Gastrocnemius medialis (tissue), 4 donors: ENCODE data around the gene UBQLN4. TPM values are rescaled to one million over a fixed set of nuclear protein-coding genes. Genes with fewer than 3 reads are reported as not detected.

Source experiments
- ATAC-seq, 2 donors: fragments of 150-250 bp; one replicate each; pipeline ENCODE4 v1.9.1; 2016
- DNase-seq, 2 donors: peaks; one replicate each; pipeline ENCODE4 v3.0.0-alpha.2; 2019
- H3K27ac ChIP-seq, 4 donors: fragments of 200-600 bp; sonication (generic); 1 replicate in 1 of 4; 2 replicates in 3 of 4; pipeline ENCODE4 v1.5.1; 2016 to 2018; ENCODE audit warnings: mild to moderate bottlenecking in 2 of 4, moderate library complexity in 1 of 4
- H3K27me3 ChIP-seq, 3 donors: fragments of 200-600 bp; sonication (generic) in 2 of 3; 1 replicate in 1 of 3; 2 replicates in 2 of 3; pipeline versions ENCODE4 v1.5.1 to v1.6.0; 2016 to 2019; ENCODE audit warnings: mild to moderate bottlenecking in 1 of 3, moderate library complexity in 1 of 3
- H3K36me3 ChIP-seq, 2 donors: fragments of 200-600 bp; sonication (generic) in 1 of 2; one replicate each; pipeline ENCODE4 v1.5.1; 2017 to 2018
- H3K4me1 ChIP-seq, 2 donors: fragments of 200-600 bp; sonication (generic) in 1 of 2; one replicate each; pipeline ENCODE4 v1.5.1; 2016 to 2017; ENCODE audit warnings: mild to moderate bottlenecking in 2 of 2
- H3K4me3 ChIP-seq, 4 donors: fragments of 200-600 bp; sonication (generic) in 3 of 4; 1 replicate in 1 of 4; 2 replicates in 3 of 4; pipeline ENCODE4 v1.5.1; 2016 to 2019; ENCODE audit warnings: mild to moderate bottlenecking in 2 of 4
- H3K9me3 ChIP-seq, 3 donors: fragments of 200-600 bp; sonication (generic) in 2 of 3; 1 replicate in 1 of 3; 2 replicates in 2 of 3; pipeline ENCODE4 v1.5.1; 2016 to 2019
- CTCF ChIP-seq, 5 experiments: fragments of 450-650 bp in 3 of 5; fragments of 200-600 bp in 2 of 5; sonication (generic) in 2 of 5; IDR thresholded peaks in 4 of 5; conservative IDR thresholded peaks in 1 of 5; 1 replicate in 4 of 5; 2 replicates in 1 of 5; pipeline ENCODE4 v1.5.1; 2016 to 2019; ENCODE audit warnings: antibody characterized with exemption in 5 of 5, mild to moderate bottlenecking in 3 of 5, moderate library complexity in 3 of 5
- POLR2A ChIP-seq, 2 donors: fragments of 450-650 bp; IDR thresholded peaks; one replicate each; pipeline ENCODE4 v1.6.1; 2017; ENCODE audit warnings: antibody characterized with exemption in 2 of 2, mild to moderate bottlenecking in 2 of 2, moderate library complexity in 2 of 2
- in situ Hi-C, 4 donors: fragments of 200-750 bp; cut with MboI; loops; one replicate each; pipeline versions ENCODE4 v1.15.0 to v1.8.0; 2017; ENCODE audit warnings: low sequenced_read_pairs in 4 of 4
- intact Hi-C: fragments of 100-400 bp; cut with DNase I; formaldehyde crosslinking; loops from one replicate; pipeline ENCODE4 v1.15.1; 2023; ENCODE audit warnings: low total_unique reads
- total RNA-seq, 4 donors: library from RNA; depleted of rRNA; stranded (reverse); fragments of >200 nt; gene quantifications; one replicate each; pipeline versions ENCODE4 v1.1.0 to v1.2.3, GENCODE V29; 2016

Gene UBQLN4
- total RNA-seq, 4 donors from 2014 or later, result 42.3 to 60.1 (median 46.0) TPM

DNA sequence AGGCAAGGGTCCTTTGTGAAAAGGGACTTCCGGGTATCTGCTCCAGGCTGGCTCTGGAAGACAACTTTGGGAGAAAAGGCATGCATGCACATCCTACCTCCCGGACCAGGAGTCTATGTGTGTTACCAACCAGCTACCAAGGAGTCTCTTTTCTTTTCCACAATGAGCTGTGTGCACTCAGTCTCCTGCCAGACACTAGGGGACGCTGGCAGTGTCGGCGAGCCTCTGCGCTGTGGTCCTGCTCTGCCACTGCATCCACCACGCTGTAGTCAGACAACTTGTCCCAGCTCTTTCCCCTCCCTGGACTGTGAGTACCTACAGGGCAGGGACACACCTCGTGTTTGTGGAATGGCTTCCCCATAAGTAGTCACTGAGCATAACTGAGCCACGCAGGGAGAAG is 27.7 kb downstream of the UBQLN4 start:
- TF ChIP-seq POLR2A (IDR thresholded peaks at IDR 0.05), result no peak
- TF ChIP-seq CTCF (IDR thresholded peaks at IDR 0.05 in 4 of 5, conservative IDR thresholded peaks at IDR 0.05 in 1 of 5), result no peak
- Histone ChIP-seq H3K4me3 (no peak overlapping the region), H3K9me3 (no peaks in the 10 kb centered on the region), H3K27me3 (no peaks in the 10 kb centered on the region), H3K27ac (no peak overlapping the region), H3K36me3 (no peaks in the 10 kb centered on the region), H3K4me1 (peaks cover 0 to 2% of the 10 kb centered on the region in 2 donors)
- ATAC-seq (no peak), DNase-seq (no peak)
- intact Hi-C loops, result no loop called here
- in situ Hi-C loops, result no loop called here

GRCh38 chr1:156024801-156025200 is 28.8 kb downstream of the UBQLN4 start:
- Histone ChIP-seq H3K4me3 (no peak overlapping the region), H3K27ac (no peak overlapping the region), H3K36me3 (no peaks in the 10 kb centered on the region), H3K9me3 (no peaks in the 10 kb centered on the region), H3K4me1 (peaks cover 4 to 7% of the 10 kb centered on the region in 2 donors), H3K27me3 (no peaks in the 10 kb centered on the region)
- in situ Hi-C loops (no loop called here), intact Hi-C loops (no loop called here)
- ATAC-seq (no peak), DNase-seq (no peak)
- no peak for TF ChIP-seq POLR2A (IDR thresholded peaks at IDR 0.05)
- no peak for TF ChIP-seq CTCF (IDR thresholded peaks at IDR 0.05 in 4 of 5, conservative IDR thresholded peaks at IDR 0.05 in 1 of 5)

GRCh38 chr1:156021954-156022353 is 31.6 kb downstream of the UBQLN4 start:
- Histone ChIP-seq H3K4me3 (no peak overlapping the region), H3K36me3 (peaks cover 0 to 22% of the 10 kb centered on the region in 2 donors), H3K9me3 (no peaks in the 10 kb centered on the region), H3K27ac (no peak overlapping the region), H3K4me1 (peaks cover 8 to 10% of the 10 kb centered on the region in 2 donors), H3K27me3 (no peaks in the 10 kb centered on the region)
- no peak for TF ChIP-seq CTCF (IDR thresholded peaks at IDR 0.05 in 4 of 5, conservative IDR thresholded peaks at IDR 0.05 in 1 of 5)
- TF ChIP-seq POLR2A (IDR thresholded peaks at IDR 0.05), result no peak
- DNase-seq (no peak), ATAC-seq (no peak)
- in situ Hi-C loops (no loop called here), intact Hi-C loops (no loop called here)

GRCh38 chr1:156021093-156021428 is 32.5 kb downstream of the UBQLN4 start:
- Histone ChIP-seq H3K27ac (peak overlapping the region; percentile 86 to 90 (median 88)), H3K9me3 (no peaks in the 10 kb centered on the region), H3K27me3 (no peaks in the 10 kb centered on the region), H3K4me1 (peaks cover 8 to 10% of the 10 kb centered on the region in 2 donors), H3K4me3 (peak overlapping the region; percentile 72 to 94 (median 91)), H3K36me3 (peaks cover 0 to 31% of the 10 kb centered on the region in 2 donors)
- in situ Hi-C loops, result no loop called here
- intact Hi-C loops, result no loop called here
- DNase-seq, result no peak
- no peak for TF ChIP-seq CTCF (IDR thresholded peaks at IDR 0.05 in 4 of 5, conservative IDR thresholded peaks at IDR 0.05 in 1 of 5)
- TF ChIP-seq POLR2A (IDR thresholded peaks at IDR 0.05), result peak in 1 of 2 donors; percentile 8
- no peak for ATAC-seq
